ENCODE results near the gene PDLIM5. TPM values are rescaled to one million over a fixed set of nuclear protein-coding genes. Genes with fewer than 3 reads are reported as not detected.
A peak's percentile ranks its signal among the peaks of the same experiment; 100 is the strongest.

Gene PDLIM5
- total RNA-seq, 1 experiment from 2014 or later, result 158 TPM

DNA sequence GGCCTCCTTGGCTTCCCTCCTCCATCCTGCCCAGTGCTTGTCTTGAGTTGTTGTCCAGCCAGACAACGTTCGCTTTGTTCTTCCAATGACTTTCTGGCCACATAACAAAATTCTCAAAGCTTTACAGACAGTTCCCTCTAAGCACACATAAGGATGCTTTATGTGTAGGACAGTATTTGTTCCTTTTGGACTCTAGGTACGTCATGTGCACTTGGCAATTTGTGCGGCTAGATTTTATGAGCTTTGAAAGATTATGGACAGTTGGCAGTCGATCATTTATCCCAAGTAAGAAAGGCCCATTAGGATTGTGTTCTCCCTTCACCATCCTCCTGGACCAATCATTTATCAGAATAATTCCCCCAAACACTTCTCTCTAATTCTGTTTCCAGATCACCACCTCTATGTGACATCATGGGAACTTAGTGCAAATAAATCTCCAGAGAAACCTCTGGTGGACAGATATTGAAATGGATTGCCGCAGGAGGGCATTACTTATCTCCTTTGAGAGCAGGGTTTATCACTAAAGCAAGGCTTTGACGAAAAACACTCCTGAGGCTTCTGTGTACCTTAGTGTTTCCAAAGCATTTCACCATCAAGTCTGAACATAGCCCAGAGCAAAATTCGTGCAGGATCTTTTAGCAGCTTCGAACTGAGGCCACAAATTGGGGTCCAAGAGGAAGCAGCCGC lies 228.6 kb downstream of the PDLIM5 start:
- no TSS peak for BruUV-seq (replicated peaks)
- Mint-ChIP-seq H3K4me3 (ENCODE audit: unreplicated experiment) (no peak overlapping the region), H3K27ac (ENCODE audit: low read depth, unreplicated experiment) (no peak overlapping the region), H3K36me3 (ENCODE audit: insufficient read depth, unreplicated experiment) (no peaks in the 10 kb centered on the region), H3K27me3 (ENCODE audit: insufficient read depth, unreplicated experiment) (no peaks in the 10 kb centered on the region), H3K9me3 (ENCODE audit: unreplicated experiment) (peaks cover 8% of the 10 kb centered on the region), H3K4me1 (ENCODE audit: insufficient read depth, unreplicated experiment) (peaks cover 7% of the 10 kb centered on the region)
- intact Hi-C loops (cut with micrococcal nuclease), result no loop called here
- no peak for TF ChIP-seq CTCF (IDR thresholded peaks at IDR 0.05; ENCODE audit: unreplicated experiment)
- DNase-seq (ENCODE audit: unreplicated experiment), result no peak
- ChIA-PET CTCF (no interaction called here), POLR2A (interaction anchor here (0.7 kb wide), 1 partner anchor 301 kb away, joined by 3 read pairs; no protein-coding TSS in a partner anchor)

DNA sequence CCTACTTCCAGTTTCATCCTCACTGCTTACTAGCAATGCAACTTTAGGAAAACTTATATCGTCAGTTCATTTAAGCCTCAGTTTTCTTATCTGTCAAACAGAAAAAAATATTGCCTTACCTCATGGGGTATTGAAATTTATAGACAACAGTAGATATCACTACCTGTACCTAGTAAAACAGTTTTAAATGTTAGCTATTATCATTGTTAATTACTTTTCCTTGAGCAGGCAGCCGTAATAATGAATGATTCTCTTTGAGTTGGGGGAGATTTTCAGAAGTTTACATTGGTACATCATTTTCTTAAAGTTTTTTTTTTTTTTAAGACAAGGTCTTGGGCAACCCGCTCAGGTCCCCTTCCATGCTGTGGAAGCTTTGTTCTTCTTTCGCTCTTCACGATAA lies 234.3 kb downstream of the PDLIM5 start:
- Mint-ChIP-seq H3K27ac (ENCODE audit: low read depth, unreplicated experiment) (no peak overlapping the region), H3K4me3 (ENCODE audit: unreplicated experiment) (no peak overlapping the region), H3K36me3 (ENCODE audit: insufficient read depth, unreplicated experiment) (no peaks in the 10 kb centered on the region), H3K4me1 (ENCODE audit: insufficient read depth, unreplicated experiment) (peaks cover 12% of the 10 kb centered on the region), H3K27me3 (ENCODE audit: insufficient read depth, unreplicated experiment) (no peaks in the 10 kb centered on the region), H3K9me3 (ENCODE audit: unreplicated experiment) (no peaks in the 10 kb centered on the region)
- DNase-seq (ENCODE audit: unreplicated experiment), result no peak
- ChIA-PET POLR2A (interaction anchor here (0.9 kb wide), 1 partner anchor 12 kb away, joined by 3 read pairs; no protein-coding TSS in a partner anchor), CTCF (no interaction called here)
- intact Hi-C loops (cut with micrococcal nuclease), result no loop called here
- TF ChIP-seq CTCF (IDR thresholded peaks at IDR 0.05; ENCODE audit: unreplicated experiment), result no peak
- no TSS peak for BruUV-seq (replicated peaks)

GRCh38 chr4:94689155-94689860 lies 237.6 kb downstream of the PDLIM5 start:
- no peaks in the 10 kb centered on the region for H3K27me3 Mint-ChIP-seq (ENCODE audit: insufficient read depth, unreplicated experiment)
- peaks cover 15% of the 10 kb centered on the region for H3K4me1 Mint-ChIP-seq (ENCODE audit: insufficient read depth, unreplicated experiment)
- CTCF ChIA-PET, result no interaction called here
- no peak for DNase-seq (ENCODE audit: unreplicated experiment)
- H3K9me3 Mint-ChIP-seq (ENCODE audit: unreplicated experiment), result no peaks in the 10 kb centered on the region
- no TSS peak for BruUV-seq (replicated peaks)
- intact Hi-C loops (cut with micrococcal nuclease), result no loop called here
- no peak overlapping the region for H3K4me3 Mint-ChIP-seq (ENCODE audit: unreplicated experiment)
- H3K36me3 Mint-ChIP-seq (ENCODE audit: insufficient read depth, unreplicated experiment), result no peaks in the 10 kb centered on the region
- POLR2A ChIA-PET, result no interaction called here
- no peak for TF ChIP-seq CTCF (IDR thresholded peaks at IDR 0.05; ENCODE audit: unreplicated experiment)
- H3K27ac Mint-ChIP-seq (ENCODE audit: low read depth, unreplicated experiment), result no peak overlapping the region

- no peaks in the 10 kb centered on the region for H3K27me3 Mint-ChIP-seq (ENCODE audit: insufficient read depth, unreplicated experiment)
- BruUV-seq (replicated peaks), result no TSS peak
- no peaks in the 10 kb centered on the region for H3K36me3 Mint-ChIP-seq (ENCODE audit: insufficient read depth, unreplicated experiment)
- H3K9me3 Mint-ChIP-seq (ENCODE audit: unreplicated experiment), result no peaks in the 10 kb centered on the region
- TF ChIP-seq CTCF (IDR thresholded peaks at IDR 0.05; ENCODE audit: unreplicated experiment), result no peak
- peak; percentile 48 for DNase-seq (ENCODE audit: unreplicated experiment)
- H3K27ac Mint-ChIP-seq (ENCODE audit: low read depth, unreplicated experiment), result no peak overlapping the region
- ChIA-PET POLR2A (interaction anchor here (0.8 kb wide), 1 partner anchor 10 kb away, joined by 4 read pairs; no protein-coding TSS in a partner anchor), CTCF (interaction anchor here (0.6 to 1.2 kb wide), 2 partner anchors 14 to 54 kb away, joined by 3 read pairs; no protein-coding TSS in a partner anchor)
- intact Hi-C loops (cut with micrococcal nuclease), result no loop called here
- H3K4me3 Mint-ChIP-seq (ENCODE audit: unreplicated experiment), result no peak overlapping the region
- peaks cover 15% of the 10 kb centered on the region for H3K4me1 Mint-ChIP-seq (ENCODE audit: insufficient read depth, unreplicated experiment)
Measured at GRCh38 chr4:94690851-94691254, 239.1 kb downstream of the PDLIM5 start.

All from MCF 10A (cell line).